CD4-positive, alpha-beta T cell treated with Interleukin-4 for 1 hour (primary cell): Measurements from ENCODE around the gene RXFP4.
"Not testable (repeated sequence)": the region's sequence is repeated elsewhere in the genome, so short reads cannot be mapped to it uniquely, and the experiment has no call there.

ENCODE experiments used
- DNase-seq, 2 donors: peaks; one replicate each; pipeline ENCODE4 v3.0.0-alpha.2; 2020 to 2022

Gene RXFP4

GRCh38 chr1:155940993-155941844 is at the start of gene RXFP4:
Gene RXFP4 (plus strand): TSS chr1:155941638. CDS start chr1:155941710, 72 bp downstream.
- no peak for DNase-seq

- no peak for DNase-seq
These were observed 48.6 kb upstream of the RXFP4 start for GRCh38 chr1:155892796-155893195.

- DNase-seq, result peak; percentile 17 to 35
These were observed 47.9 kb upstream of the RXFP4 start for GRCh38 chr1:155893389-155894142.

GRCh38 chr1:155895617-155896016 is 45.8 kb upstream of the RXFP4 start:
- not testable (repeated sequence) for DNase-seq

- not testable (repeated sequence) for DNase-seq
These were observed 45.0 kb upstream of the RXFP4 start for GRCh38 chr1:155896476-155896875.

- no peak for DNase-seq
These were observed 43.7 kb upstream of the RXFP4 start for GRCh38 chr1:155897746-155898145.

GRCh38 chr1:155898888-155899287 is 42.5 kb upstream of the RXFP4 start:
- DNase-seq, result no peak

- no peak for DNase-seq
These were observed 41.8 kb upstream of the RXFP4 start for GRCh38 chr1:155899683-155900082.

- no peak for DNase-seq
These were observed 41.3 kb upstream of the RXFP4 start for GRCh38 chr1:155900161-155900560.

GRCh38 chr1:155904261-155904660 is 37.2 kb upstream of the RXFP4 start:
- DNase-seq, result no peak

- DNase-seq, result peak; percentile 25 to 56
These were observed 31.5 kb upstream of the RXFP4 start for GRCh38 chr1:155909894-155910293.

- peak in 1 of 2 donors; percentile 18 for DNase-seq
These were observed 30.8 kb upstream of the RXFP4 start for GRCh38 chr1:155910621-155911121.

- peak; percentile 87 to 89 for DNase-seq
These were observed 30.0 kb upstream of the RXFP4 start, which contains the start of gene RIT1 for GRCh38 chr1:155911156-155912055. Gene RIT1 (minus strand): TSS chr1:155911349. CDS start chr1:155910761, 588 bp downstream.

GRCh38 chr1:155912056-155912536 is 29.3 kb upstream of the RXFP4 start:
- no peak for DNase-seq

- no peak for DNase-seq
These were observed 27.3 kb upstream of the RXFP4 start for GRCh38 chr1:155913969-155914757.

- no peak for DNase-seq
These were observed 22.8 kb upstream of the RXFP4 start for GRCh38 chr1:155918660-155919059.

- no peak for DNase-seq
These were observed 21.6 kb upstream of the RXFP4 start for GRCh38 chr1:155919801-155920200.

- DNase-seq, result no peak
These were observed 20.7 kb upstream of the RXFP4 start for GRCh38 chr1:155920717-155921116.

GRCh38 chr1:155925506-155925905 is 15.9 kb upstream of the RXFP4 start:
- no peak for DNase-seq

GRCh38 chr1:155929057-155929456 is 12.4 kb upstream of the RXFP4 start:
- no peak for DNase-seq

- not testable (repeated sequence) for DNase-seq
These were observed 10.7 kb upstream of the RXFP4 start for GRCh38 chr1:155930725-155931124.
